Measurements from ENCODE around the gene ABHD2.

- no peak for TF ChIP-seq CTCF (IDR thresholded peaks at IDR 0.05)
- TF ChIP-seq POLR2A (IDR thresholded peaks at IDR 0.05), result no peak
Measured at GRCh38 chr15:89142423-89142822, 54.2 kb downstream of the ABHD2 start.

All from heart left ventricle (tissue), 13 donors.